WTC11 (cell line): ENCODE results near the gene PALM3. TPM values are rescaled to one million over a fixed set of nuclear protein-coding genes. Genes with fewer than 3 reads are reported as not detected.

Source experiments
- ATF3 ChIP-seq: sonication (generic); formaldehyde crosslinking; conservative IDR thresholded peaks from 2 replicates; pipeline ENCODE4 v1.8.1; 2022; ENCODE audit warnings: mild to moderate bottlenecking, missing genetic modification reagents
- CREB1 ChIP-seq: sonication (generic); formaldehyde crosslinking; IDR thresholded peaks from 2 replicates; pipeline ENCODE4 v1.8.0; 2023; ENCODE audit warnings: mild to moderate bottlenecking, missing genetic modification reagents
- CTCF ChIP-seq: fragments of 200-600 bp; IDR thresholded peaks from 2 replicates; pipeline ENCODE4 v1.8.0; 2022; ENCODE audit warnings: antibody characterized with exemption
- E2F4 ChIP-seq: sonication (generic); formaldehyde crosslinking; IDR thresholded peaks from 2 replicates; pipeline ENCODE4 v1.8.1; 2022; ENCODE audit warnings: low read depth, mild to moderate bottlenecking, moderate library complexity, missing genetic modification reagents, borderline replicate concordance
- EMX1 ChIP-seq: fragments of 250-450 bp; sonication (Bioruptor Pico); IDR thresholded peaks from 2 replicates; pipeline ENCODE4 v1.8.0; 2021; ENCODE audit warnings: mild to moderate bottlenecking
- FOXK1 ChIP-seq: sonication (generic); formaldehyde crosslinking; IDR thresholded peaks from 2 replicates; pipeline ENCODE4 v1.8.0; 2022; ENCODE audit warnings: mild to moderate bottlenecking, moderate library complexity, missing genetic modification reagents
- FOXP1 ChIP-seq: sonication (generic); formaldehyde crosslinking; IDR thresholded peaks from 2 replicates; pipeline ENCODE4 v1.8.0; 2022; ENCODE audit warnings: missing genetic modification reagents, mild to moderate bottlenecking, moderate library complexity, borderline replicate concordance
- GABPB1 ChIP-seq: sonication (generic); formaldehyde crosslinking; IDR thresholded peaks from 2 replicates; pipeline ENCODE4 v1.8.1; 2023; ENCODE audit warnings: mild to moderate bottlenecking, missing genetic modification reagents
- GTF2I ChIP-seq: fragments of 250-450 bp; sonication (Bioruptor Pico); conservative IDR thresholded peaks from 2 replicates; pipeline ENCODE4 v1.4.0; 2021; ENCODE audit warnings: mild to moderate bottlenecking
- HMGXB4 ChIP-seq: sonication (generic); formaldehyde crosslinking; IDR thresholded peaks from 2 replicates; pipeline ENCODE4 v1.8.1; 2023; ENCODE audit warnings: mild to moderate bottlenecking, moderate library complexity, missing genetic modification reagents
- KAT7 ChIP-seq: sonication (generic); formaldehyde crosslinking; IDR thresholded peaks from 2 replicates; pipeline ENCODE4 v1.8.1; 2023; ENCODE audit warnings: missing genetic modification reagents, mild to moderate bottlenecking, borderline replicate concordance
- MAX ChIP-seq: sonication (generic); formaldehyde crosslinking; IDR thresholded peaks from 2 replicates; pipeline ENCODE4 v1.8.0; 2022; ENCODE audit warnings: mild to moderate bottlenecking, missing genetic modification reagents
- NFATC4 ChIP-seq: fragments of 250-450 bp; sonication (Bioruptor Pico); IDR thresholded peaks from 2 replicates; pipeline ENCODE4 v1.9.0; 2021; ENCODE audit warnings: mild to moderate bottlenecking
- NFYB ChIP-seq: sonication (generic); formaldehyde crosslinking; conservative IDR thresholded peaks from 2 replicates; pipeline ENCODE4 v1.8.0; 2022; ENCODE audit warnings: low read depth, missing genetic modification reagents
- RELA ChIP-seq: sonication (generic); formaldehyde crosslinking; IDR thresholded peaks from 2 replicates; pipeline ENCODE4 v1.8.1; 2022; ENCODE audit warnings: missing genetic modification reagents, mild to moderate bottlenecking, borderline replicate concordance
- SOX15 ChIP-seq: fragments of 250-450 bp; sonication (Bioruptor Pico); IDR thresholded peaks from 2 replicates; pipeline ENCODE4 v1.9.0; 2021; ENCODE audit warnings: mild to moderate bottlenecking
- TCF7 ChIP-seq: sonication (generic); formaldehyde crosslinking; IDR thresholded peaks from 2 replicates; pipeline ENCODE4 v1.8.0; 2022; ENCODE audit warnings: mild to moderate bottlenecking, low read depth, missing genetic modification reagents, moderate library complexity
- TEAD4 ChIP-seq: sonication (generic); formaldehyde crosslinking; IDR thresholded peaks from 2 replicates; pipeline ENCODE4 v1.8.0; 2022; ENCODE audit warnings: mild to moderate bottlenecking, missing genetic modification reagents
- TP53 ChIP-seq: sonication (generic); formaldehyde crosslinking; IDR thresholded peaks from 2 replicates; pipeline ENCODE4 v1.8.1; 2023; ENCODE audit warnings: mild to moderate bottlenecking, missing genetic modification reagents
- ZBTB21 ChIP-seq: sonication (generic); formaldehyde crosslinking; IDR thresholded peaks from 2 replicates; pipeline ENCODE4 v1.8.1; 2023; ENCODE audit warnings: mild to moderate bottlenecking, missing genetic modification reagents, borderline replicate concordance
- ZMAT4 ChIP-seq: fragments of 250-450 bp; sonication (Bioruptor Pico); IDR thresholded peaks from 2 replicates; pipeline ENCODE4 v1.9.0; 2021; ENCODE audit warnings: mild to moderate bottlenecking
- ZNF423 ChIP-seq: fragments of 250-450 bp; sonication (Bioruptor Pico); IDR thresholded peaks from 2 replicates; pipeline ENCODE4 v2.1.2; 2022; ENCODE audit warnings: mild to moderate bottlenecking, moderate library complexity
- total RNA-seq: library from RNA; stranded (reverse); gene quantifications from 3 replicates; pipeline ENCODE4 v1.2.3, GENCODE V29; 2021
- TF ChIP-seq, protein P1 (sequence below): sonication (generic); formaldehyde crosslinking; IDR thresholded peaks from 2 replicates; pipeline ENCODE4 v1.8.0; 2023; ENCODE audit warnings: missing genetic modification reagents, mild to moderate bottlenecking, borderline replicate concordance
- TF ChIP-seq, protein P2 (sequence below): sonication (generic); formaldehyde crosslinking; IDR thresholded peaks from 2 replicates; pipeline ENCODE4 v1.8.1; 2022; ENCODE audit warnings: mild to moderate bottlenecking, missing genetic modification reagents, moderate library complexity, borderline replicate concordance
- TF ChIP-seq, protein P3 (sequence below): sonication (generic); formaldehyde crosslinking; IDR thresholded peaks from 2 replicates; pipeline ENCODE4 v1.8.0; 2022; ENCODE audit warnings: mild to moderate bottlenecking, missing genetic modification reagents

The PALM3 gene
- total RNA-seq, 1 experiment from 2014 or later: 31.1 TPM

DNA sequence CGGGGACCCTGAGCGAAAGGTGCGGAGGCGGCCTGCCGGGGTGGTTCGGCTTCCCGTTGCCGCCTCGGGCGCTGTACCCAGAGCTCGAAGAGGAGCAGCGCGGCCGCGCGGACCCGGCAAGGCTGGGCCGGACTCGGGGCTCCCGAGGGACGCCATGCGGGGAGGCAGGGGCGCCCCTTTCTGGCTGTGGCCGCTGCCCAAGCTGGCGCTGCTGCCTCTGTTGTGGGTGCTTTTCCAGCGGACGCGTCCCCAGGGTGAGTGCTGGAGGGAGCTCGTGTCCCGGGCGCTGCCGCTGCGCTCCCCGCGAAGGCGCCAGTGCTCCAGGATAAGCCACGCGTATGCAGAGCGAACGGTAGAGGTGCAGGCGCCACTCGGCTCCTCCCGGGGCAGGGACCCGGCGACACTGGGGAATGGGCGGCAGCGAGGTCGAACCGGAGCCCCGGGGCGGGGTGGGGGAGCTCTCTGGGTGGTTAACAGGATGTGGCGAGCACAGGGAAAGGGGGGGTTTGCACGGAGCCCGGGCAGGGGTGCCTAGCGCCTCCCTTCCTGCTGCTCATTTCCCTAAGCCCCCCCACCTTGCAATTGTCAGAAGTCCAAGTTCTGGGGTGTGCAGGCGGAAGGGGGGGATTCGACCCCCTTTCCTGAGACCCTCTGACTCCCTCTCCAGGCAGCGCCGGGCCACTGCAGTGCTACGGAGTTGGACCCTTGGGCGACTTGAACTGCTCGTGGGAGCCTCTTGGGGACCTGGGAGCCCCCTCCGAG lies 30.0 kb downstream of the PALM3 start, which contains the start of gene IL27RA (continued):
- TF ChIP-seq MAX (CRISPR knock-in tag): peak; percentile 54; the same call in 1 of the 2 replicates
- TF ChIP-seq SOX15 (CRISPR knock-in tag): no peak
- TF ChIP-seq, protein P1, sequence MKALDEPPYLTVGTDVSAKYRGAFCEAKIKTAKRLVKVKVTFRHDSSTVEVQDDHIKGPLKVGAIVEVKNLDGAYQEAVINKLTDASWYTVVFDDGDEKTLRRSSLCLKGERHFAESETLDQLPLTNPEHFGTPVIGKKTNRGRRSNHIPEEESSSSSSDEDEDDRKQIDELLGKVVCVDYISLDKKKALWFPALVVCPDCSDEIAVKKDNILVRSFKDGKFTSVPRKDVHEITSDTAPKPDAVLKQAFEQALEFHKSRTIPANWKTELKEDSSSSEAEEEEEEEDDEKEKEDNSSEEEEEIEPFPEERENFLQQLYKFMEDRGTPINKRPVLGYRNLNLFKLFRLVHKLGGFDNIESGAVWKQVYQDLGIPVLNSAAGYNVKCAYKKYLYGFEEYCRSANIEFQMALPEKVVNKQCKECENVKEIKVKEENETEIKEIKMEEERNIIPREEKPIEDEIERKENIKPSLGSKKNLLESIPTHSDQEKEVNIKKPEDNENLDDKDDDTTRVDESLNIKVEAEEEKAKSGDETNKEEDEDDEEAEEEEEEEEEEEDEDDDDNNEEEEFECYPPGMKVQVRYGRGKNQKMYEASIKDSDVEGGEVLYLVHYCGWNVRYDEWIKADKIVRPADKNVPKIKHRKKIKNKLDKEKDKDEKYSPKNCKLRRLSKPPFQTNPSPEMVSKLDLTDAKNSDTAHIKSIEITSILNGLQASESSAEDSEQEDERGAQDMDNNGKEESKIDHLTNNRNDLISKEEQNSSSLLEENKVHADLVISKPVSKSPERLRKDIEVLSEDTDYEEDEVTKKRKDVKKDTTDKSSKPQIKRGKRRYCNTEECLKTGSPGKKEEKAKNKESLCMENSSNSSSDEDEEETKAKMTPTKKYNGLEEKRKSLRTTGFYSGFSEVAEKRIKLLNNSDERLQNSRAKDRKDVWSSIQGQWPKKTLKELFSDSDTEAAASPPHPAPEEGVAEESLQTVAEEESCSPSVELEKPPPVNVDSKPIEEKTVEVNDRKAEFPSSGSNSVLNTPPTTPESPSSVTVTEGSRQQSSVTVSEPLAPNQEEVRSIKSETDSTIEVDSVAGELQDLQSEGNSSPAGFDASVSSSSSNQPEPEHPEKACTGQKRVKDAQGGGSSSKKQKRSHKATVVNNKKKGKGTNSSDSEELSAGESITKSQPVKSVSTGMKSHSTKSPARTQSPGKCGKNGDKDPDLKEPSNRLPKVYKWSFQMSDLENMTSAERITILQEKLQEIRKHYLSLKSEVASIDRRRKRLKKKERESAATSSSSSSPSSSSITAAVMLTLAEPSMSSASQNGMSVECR (CRISPR knock-in tag): 0 out of 2 replicates have a peak, but pooled peaks have one; percentile 58
- TF ChIP-seq E2F4 (CRISPR knock-in tag): no peak
- TF ChIP-seq NFATC4 (CRISPR knock-in tag): no peak
- TF ChIP-seq ATF3 (CRISPR knock-in tag): no peak
- no peak for TF ChIP-seq EMX1
- peak; percentile 45; the same call in 1 of the 2 replicates for TF ChIP-seq ZBTB21 (CRISPR knock-in tag)
- TF ChIP-seq TP53 (CRISPR knock-in tag): no peak; the same call in 1 of the 2 replicates
- no peak for TF ChIP-seq FOXK1 (CRISPR knock-in tag)
- TF ChIP-seq CTCF: peak; percentile 66; the same call in 1 of the 2 replicates
- no peak for TF ChIP-seq TCF7
- TF ChIP-seq, protein P2, sequence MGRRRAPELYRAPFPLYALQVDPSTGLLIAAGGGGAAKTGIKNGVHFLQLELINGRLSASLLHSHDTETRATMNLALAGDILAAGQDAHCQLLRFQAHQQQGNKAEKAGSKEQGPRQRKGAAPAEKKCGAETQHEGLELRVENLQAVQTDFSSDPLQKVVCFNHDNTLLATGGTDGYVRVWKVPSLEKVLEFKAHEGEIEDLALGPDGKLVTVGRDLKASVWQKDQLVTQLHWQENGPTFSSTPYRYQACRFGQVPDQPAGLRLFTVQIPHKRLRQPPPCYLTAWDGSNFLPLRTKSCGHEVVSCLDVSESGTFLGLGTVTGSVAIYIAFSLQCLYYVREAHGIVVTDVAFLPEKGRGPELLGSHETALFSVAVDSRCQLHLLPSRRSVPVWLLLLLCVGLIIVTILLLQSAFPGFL: no peak
- peak; percentile 94 for TF ChIP-seq HMGXB4 (CRISPR knock-in tag)
- TF ChIP-seq, protein P3, sequence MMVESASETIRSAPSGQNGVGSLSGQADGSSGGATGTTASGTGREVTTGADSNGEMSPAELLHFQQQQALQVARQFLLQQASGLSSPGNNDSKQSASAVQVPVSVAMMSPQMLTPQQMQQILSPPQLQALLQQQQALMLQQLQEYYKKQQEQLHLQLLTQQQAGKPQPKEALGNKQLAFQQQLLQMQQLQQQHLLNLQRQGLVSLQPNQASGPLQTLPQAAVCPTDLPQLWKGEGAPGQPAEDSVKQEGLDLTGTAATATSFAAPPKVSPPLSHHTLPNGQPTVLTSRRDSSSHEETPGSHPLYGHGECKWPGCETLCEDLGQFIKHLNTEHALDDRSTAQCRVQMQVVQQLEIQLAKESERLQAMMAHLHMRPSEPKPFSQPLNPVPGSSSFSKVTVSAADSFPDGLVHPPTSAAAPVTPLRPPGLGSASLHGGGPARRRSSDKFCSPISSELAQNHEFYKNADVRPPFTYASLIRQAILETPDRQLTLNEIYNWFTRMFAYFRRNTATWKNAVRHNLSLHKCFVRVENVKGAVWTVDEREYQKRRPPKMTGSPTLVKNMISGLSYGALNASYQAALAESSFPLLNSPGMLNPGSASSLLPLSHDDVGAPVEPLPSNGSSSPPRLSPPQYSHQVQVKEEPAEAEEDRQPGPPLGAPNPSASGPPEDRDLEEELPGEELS: peak; percentile 79; the same call in 1 of the 2 replicates
- no peak for TF ChIP-seq CREB1
- no peak for TF ChIP-seq GTF2I (CRISPR knock-in tag)
- TF ChIP-seq FOXP1 (CRISPR knock-in tag): 0 out of 2 replicates have a peak, but pooled peaks have one; percentile 20
- TF ChIP-seq KAT7: 0 out of 2 replicates have a peak, but pooled peaks have one; percentile 23
- no peak; the same call in 1 of the 2 replicates for TF ChIP-seq GABPB1 (CRISPR knock-in tag)
- TF ChIP-seq NFYB (CRISPR knock-in tag): no peak
- TF ChIP-seq RELA (CRISPR knock-in tag): no peak
- no peak for TF ChIP-seq ZMAT4 (CRISPR knock-in tag)
- TF ChIP-seq TEAD4: 0 out of 2 replicates have a peak, but pooled peaks have one; percentile 38
- peak; percentile 24; the same call in 1 of the 2 replicates for TF ChIP-seq ZNF423 (CRISPR knock-in tag)
